ENCODE data around the gene ANKRD53. TPM values are rescaled to one million over a fixed set of nuclear protein-coding genes. Genes with fewer than 3 reads are reported as not detected.
"Not testable (repeated sequence)": the region's sequence is repeated elsewhere in the genome, so short reads cannot be mapped to it uniquely, and the experiment has no call there.

The ANKRD53 gene
- total and polyA plus RNA-seq, 2 donors (not counting 1 experiment from before 2014, with no cell fraction given), result 0.84 TPM

DNA sequence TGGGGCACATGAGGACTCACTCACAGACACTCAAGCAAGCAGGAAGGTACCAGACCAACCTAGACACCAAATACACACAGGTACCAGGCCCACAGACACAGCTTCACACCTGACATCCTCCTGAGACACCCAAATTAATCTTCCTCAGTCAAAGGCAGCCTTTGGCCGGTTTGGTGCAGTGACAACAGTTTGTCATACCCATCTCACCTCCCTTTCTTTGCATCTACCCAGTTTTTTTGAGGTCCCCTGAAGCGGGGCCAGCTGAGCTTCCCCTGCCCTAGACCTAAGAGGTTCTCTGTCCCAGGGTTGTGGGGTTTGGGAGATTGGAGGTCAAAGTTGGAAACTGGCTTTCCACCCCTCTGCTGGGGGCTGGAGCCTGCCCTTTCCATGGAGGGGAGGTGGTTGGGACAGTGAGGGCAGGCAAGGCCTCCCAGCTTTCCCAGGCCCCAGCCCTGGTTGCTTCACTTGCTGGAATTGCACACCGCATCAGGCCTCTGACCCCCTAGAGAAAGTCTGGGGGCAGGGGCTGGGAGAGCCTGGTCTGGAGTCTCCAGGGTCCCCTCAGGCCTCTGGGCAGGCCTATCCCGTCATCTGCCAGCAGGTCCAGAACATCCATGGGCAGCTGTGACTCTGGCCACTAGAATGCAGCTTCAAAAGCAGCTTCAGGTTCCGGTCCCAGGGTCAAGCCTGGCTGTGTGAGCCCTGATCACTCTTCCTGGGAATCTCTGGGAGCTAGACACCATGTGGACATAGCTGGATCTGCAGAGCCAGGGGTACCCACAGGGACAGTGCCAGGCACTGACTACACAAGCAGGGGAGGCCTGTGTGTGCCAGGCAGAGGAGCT, 28.7 kb downstream of the ANKRD53 start:
- Mint-ChIP-seq H3K4me1 (no peaks in the 10 kb centered on the region), H3K4me3 (no peak overlapping the region), H3K27me3 (peaks cover 29% of the 10 kb centered on the region), H3K9me3 (ENCODE audit: insufficient read depth) (no peaks in the 10 kb centered on the region), H3K27ac (no peak overlapping the region)
- Histone ChIP-seq H3K9me3 (ENCODE audit: control extremely low read depth in 1 of 3, control insufficient read depth in 2 of 3, insufficient read depth in 1 of 3, low read length in 2 of 3) (no peaks in the 10 kb centered on the region), H3K4me1 (ENCODE audit: control insufficient read depth in 2 of 2, insufficient read depth in 2 of 2, low read length in 2 of 2) (no peaks in the 10 kb centered on the region), H3K36me3 (replicated peaks in 1 of 2; ENCODE audit: control extremely low read depth in 1 of 2, control insufficient read depth in 1 of 2, extremely low read depth in 1 of 2, insufficient read depth in 2 of 2, low read length in 1 of 2) (no peaks in the 10 kb centered on the region), H3K27ac (ENCODE audit: low read length in 2 of 2) (no peak overlapping the region), H3K4me2 (replicated peaks; ENCODE audit: low read depth, low read length, poor library complexity, severe bottlenecking) (no peak overlapping the region), H3K9ac (ENCODE audit: low read length) (no peak overlapping the region), H2AFZ (ENCODE audit: insufficient read depth, low read depth, low read length, poor library complexity, severe bottlenecking) (no peak overlapping the region), H3K27me3 (replicated peaks in 1 of 4; ENCODE audit: control extremely low read depth in 1 of 4, control insufficient read depth in 3 of 4, insufficient read depth in 4 of 4, low read length in 3 of 4) (peaks cover 0 to 3% (median 0%) of the 10 kb centered on the region in 4 experiments), H3K79me2 (ENCODE audit: control insufficient read depth, insufficient read depth, low read length) (no peaks in the 10 kb centered on the region), H3K4me3 (ENCODE audit: control extremely low read depth in 1 of 5, extremely low read depth in 1 of 5, insufficient read depth in 1 of 5, low read depth in 2 of 5, low read length in 4 of 5) (no peak overlapping the region), H4K20me1 (ENCODE audit: control insufficient read depth, insufficient read depth, low read length, poor library complexity, severe bottlenecking) (no peaks in the 10 kb centered on the region)
- ChIA-PET POLR2A (no interaction called here), CTCF (interaction anchor here (1.0 kb wide), 1 partner anchor 43 kb away, joined by 3 read pairs; no protein-coding TSS in a partner anchor)
- intact Hi-C loops (cut with micrococcal nuclease), result no loop called here
- TF ChIP-seq, protein P1, sequence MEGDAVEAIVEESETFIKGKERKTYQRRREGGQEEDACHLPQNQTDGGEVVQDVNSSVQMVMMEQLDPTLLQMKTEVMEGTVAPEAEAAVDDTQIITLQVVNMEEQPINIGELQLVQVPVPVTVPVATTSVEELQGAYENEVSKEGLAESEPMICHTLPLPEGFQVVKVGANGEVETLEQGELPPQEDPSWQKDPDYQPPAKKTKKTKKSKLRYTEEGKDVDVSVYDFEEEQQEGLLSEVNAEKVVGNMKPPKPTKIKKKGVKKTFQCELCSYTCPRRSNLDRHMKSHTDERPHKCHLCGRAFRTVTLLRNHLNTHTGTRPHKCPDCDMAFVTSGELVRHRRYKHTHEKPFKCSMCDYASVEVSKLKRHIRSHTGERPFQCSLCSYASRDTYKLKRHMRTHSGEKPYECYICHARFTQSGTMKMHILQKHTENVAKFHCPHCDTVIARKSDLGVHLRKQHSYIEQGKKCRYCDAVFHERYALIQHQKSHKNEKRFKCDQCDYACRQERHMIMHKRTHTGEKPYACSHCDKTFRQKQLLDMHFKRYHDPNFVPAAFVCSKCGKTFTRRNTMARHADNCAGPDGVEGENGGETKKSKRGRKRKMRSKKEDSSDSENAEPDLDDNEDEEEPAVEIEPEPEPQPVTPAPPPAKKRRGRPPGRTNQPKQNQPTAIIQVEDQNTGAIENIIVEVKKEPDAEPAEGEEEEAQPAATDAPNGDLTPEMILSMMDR (IDR thresholded peaks at IDR 0.05), result no peak
- no peak for TF ChIP-seq EZH2 (IDR thresholded peaks at IDR 0.05; ENCODE audit: borderline replicate concordance, insufficient read depth, low read depth, low read length, poor library complexity, severe bottlenecking)
- WGBS (ENCODE audit: insufficient coverage), result 79% methylated on average over 4 of the region's 5 CpGs
- ATAC-seq (ENCODE audit: low read depth) (no peak), DNase-seq (no peak)

DNA sequence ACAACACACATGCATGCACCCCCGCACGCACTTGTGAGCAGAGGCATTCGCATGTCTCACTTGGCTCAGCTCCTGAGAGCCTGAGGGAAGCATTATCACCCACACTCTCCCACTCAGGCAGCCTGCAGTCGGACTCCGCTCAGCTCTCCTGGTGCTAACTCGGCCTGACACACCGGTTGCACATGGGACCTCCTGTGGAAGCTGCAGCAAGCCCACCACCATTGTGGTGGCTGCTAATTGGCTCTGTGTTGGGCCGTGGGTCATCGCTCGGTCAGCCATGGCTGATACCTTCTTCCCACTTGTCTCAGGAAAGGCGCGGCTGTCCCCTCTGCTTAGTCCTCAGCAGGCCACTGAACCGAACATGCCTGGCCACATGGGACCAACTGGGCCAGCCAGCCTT, 29.9 kb downstream of the ANKRD53 start:
- no peaks in the 10 kb centered on the region for H3K9me3 Mint-ChIP-seq (ENCODE audit: insufficient read depth)
- Histone ChIP-seq H3K4me1 (ENCODE audit: control insufficient read depth in 2 of 2, insufficient read depth in 2 of 2, low read length in 2 of 2) (no peaks in the 10 kb centered on the region), H4K20me1 (ENCODE audit: control insufficient read depth, insufficient read depth, low read length, poor library complexity, severe bottlenecking) (no peaks in the 10 kb centered on the region), H3K36me3 (replicated peaks in 1 of 2; ENCODE audit: control extremely low read depth in 1 of 2, control insufficient read depth in 1 of 2, extremely low read depth in 1 of 2, insufficient read depth in 2 of 2, low read length in 1 of 2) (no peaks in the 10 kb centered on the region), H3K27me3 (replicated peaks in 1 of 4; ENCODE audit: control extremely low read depth in 1 of 4, control insufficient read depth in 3 of 4, insufficient read depth in 4 of 4, low read length in 3 of 4) (peaks cover 0 to 3% (median 0%) of the 10 kb centered on the region in 4 experiments), H3K27ac (ENCODE audit: low read length in 2 of 2) (no peak overlapping the region), H3K9ac (ENCODE audit: low read length) (no peak overlapping the region), H3K4me3 (ENCODE audit: control extremely low read depth in 1 of 5, extremely low read depth in 1 of 5, insufficient read depth in 1 of 5, low read depth in 2 of 5, low read length in 4 of 5) (no peak overlapping the region), H3K9me3 (ENCODE audit: control extremely low read depth in 1 of 3, control insufficient read depth in 2 of 3, insufficient read depth in 1 of 3, low read length in 2 of 3) (no peaks in the 10 kb centered on the region), H3K79me2 (ENCODE audit: control insufficient read depth, insufficient read depth, low read length) (no peaks in the 10 kb centered on the region), H2AFZ (ENCODE audit: insufficient read depth, low read depth, low read length, poor library complexity, severe bottlenecking) (no peak overlapping the region), H3K4me2 (replicated peaks; ENCODE audit: low read depth, low read length, poor library complexity, severe bottlenecking) (no peak overlapping the region)
- no peaks in the 10 kb centered on the region for H3K4me1 Mint-ChIP-seq
- ATAC-seq (ENCODE audit: low read depth) (no peak), DNase-seq (no peak)
- H3K4me3 Mint-ChIP-seq, result no peak overlapping the region
- H3K27ac Mint-ChIP-seq, result no peak overlapping the region
- WGBS (ENCODE audit: insufficient coverage), result 92% methylated on average over 13 of the region's 13 CpGs
- no peak for TF ChIP-seq EZH2 (IDR thresholded peaks at IDR 0.05; ENCODE audit: borderline replicate concordance, insufficient read depth, low read depth, low read length, poor library complexity, severe bottlenecking)
- TF ChIP-seq, protein P1 (IDR thresholded peaks at IDR 0.05), result no peak
- intact Hi-C loops (cut with micrococcal nuclease), result no loop called here
- H3K27me3 Mint-ChIP-seq, result peaks cover 28% of the 10 kb centered on the region
- CTCF ChIA-PET, result interaction anchor here (1.1 to 1.4 kb wide), 2 partner anchors 15 to 24 kb away, joined by 3 to 4 read pairs; no protein-coding TSS in a partner anchor
- POLR2A ChIA-PET, result no interaction called here

DNA sequence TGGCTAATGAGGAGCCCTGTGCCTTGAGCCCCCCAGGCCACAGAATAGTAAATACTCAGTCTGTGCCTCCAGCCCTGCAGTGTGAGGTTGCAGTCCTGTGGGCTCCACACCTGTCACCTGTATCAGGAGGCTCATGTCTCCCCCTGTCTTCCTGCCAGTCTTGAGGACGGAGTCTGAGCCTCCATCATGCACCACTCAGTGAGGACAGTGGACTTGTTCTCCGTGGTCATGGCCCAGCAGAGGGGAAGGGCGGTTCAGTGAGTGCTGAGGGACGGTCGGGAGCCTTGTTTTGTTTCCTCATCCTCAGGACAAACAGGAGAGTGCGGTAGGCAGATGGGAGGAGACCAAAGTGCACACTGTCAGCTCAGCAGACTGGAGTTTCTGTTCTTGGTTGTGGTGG, 33.4 kb downstream of the ANKRD53 start:
- CTCF ChIA-PET; H3K79me2 ChIP-seq (ENCODE audit: control insufficient read depth, insufficient read depth, low read length); H4K20me1 ChIP-seq (ENCODE audit: control insufficient read depth, insufficient read depth, low read length, poor library complexity, severe bottlenecking); H3K4me2 ChIP-seq (replicated peaks; ENCODE audit: low read depth, low read length, poor library complexity, severe bottlenecking); H3K4me3 Mint-ChIP-seq; H3K27ac ChIP-seq (ENCODE audit: low read length in 2 of 2); POLR2A ChIA-PET; H2AFZ ChIP-seq (ENCODE audit: insufficient read depth, low read depth, low read length, poor library complexity, severe bottlenecking); H3K36me3 ChIP-seq (replicated peaks in 1 of 2; ENCODE audit: control extremely low read depth in 1 of 2, control insufficient read depth in 1 of 2, extremely low read depth in 1 of 2, insufficient read depth in 2 of 2, low read length in 1 of 2); ATAC-seq (ENCODE audit: low read depth); H3K9me3 ChIP-seq (ENCODE audit: control extremely low read depth in 1 of 3, control insufficient read depth in 2 of 3, insufficient read depth in 1 of 3, low read length in 2 of 3); H3K9ac ChIP-seq (ENCODE audit: low read length); H3K4me1 ChIP-seq (ENCODE audit: control insufficient read depth in 2 of 2, insufficient read depth in 2 of 2, low read length in 2 of 2); intact Hi-C loops (cut with micrococcal nuclease); H3K4me1 Mint-ChIP-seq; H3K27ac Mint-ChIP-seq; DNase-seq; H3K4me3 ChIP-seq (ENCODE audit: control extremely low read depth in 1 of 5, extremely low read depth in 1 of 5, insufficient read depth in 1 of 5, low read depth in 2 of 5, low read length in 4 of 5); H3K27me3 ChIP-seq (replicated peaks in 1 of 4; ENCODE audit: control extremely low read depth in 1 of 4, control insufficient read depth in 3 of 4, insufficient read depth in 4 of 4, low read length in 3 of 4); H3K9me3 Mint-ChIP-seq (ENCODE audit: insufficient read depth): not testable (repeated sequence)
- H3K27me3 Mint-ChIP-seq, result peaks cover 18% of the 10 kb centered on the region
- 45% methylated on average over 2 of the region's 6 CpGs for WGBS (ENCODE audit: insufficient coverage)
